Tibial nerve (tissue), 3 donors: ENCODE data around the gene LMLN.
"Not testable (repeated sequence)": the region's sequence is repeated elsewhere in the genome, so short reads cannot be mapped to it uniquely, and the experiment has no call there.

ENCODE experiments used
- CTCF ChIP-seq, 5 experiments: fragments of 200-600 bp in 3 of 5; fragments of 450-650 bp in 2 of 5; sonication (generic) in 3 of 5; IDR thresholded peaks; one replicate each; pipeline ENCODE4 v1.5.1; 2016 to 2019; ENCODE audit warnings: antibody characterized with exemption in 5 of 5, mild to moderate bottlenecking in 3 of 5, moderate library complexity in 2 of 5
- POLR2A ChIP-seq, 2 donors: fragments of 450-650 bp; IDR thresholded peaks; one replicate each; pipeline ENCODE4 v1.6.1; 2017; ENCODE audit warnings: antibody characterized with exemption in 2 of 2, mild to moderate bottlenecking in 2 of 2, moderate library complexity in 2 of 2

- TF ChIP-seq CTCF, POLR2A (IDR thresholded peaks at IDR 0.05): not testable (repeated sequence)
These were observed 1.2 kb upstream of the LMLN start for GRCh38 chr3:197958848-197959247.
